Measurements from ENCODE around the gene BPGM. TPM values are rescaled to one million over a fixed set of nuclear protein-coding genes. Genes with fewer than 3 reads are reported as not detected.

BPGM gene
- total RNA-seq, 1 experiment from 2014 or later, result 10.0 TPM

- TF ChIP-seq SP1 (IDR thresholded peaks at IDR 0.05; ENCODE audit: low read depth), result no peak
These were observed 68.0 kb downstream of the BPGM start (continued) for GRCh38 chr7:134714470-134715205.

- H2AFZ ChIP-seq (ENCODE audit: low read depth, low read length, poor library complexity, severe bottlenecking), result no peak overlapping the region
- intact Hi-C loops (cut with micrococcal nuclease), result no loop called here
- no peak overlapping the region for H3K9ac ChIP-seq (ENCODE audit: low read length)
- no peaks in the 10 kb centered on the region for H3K79me2 ChIP-seq (ENCODE audit: insufficient read depth, low read length)
- ChIA-PET CTCF (interaction anchor here (0.5 kb wide), 1 partner anchor 235 kb away, joined by 3 read pairs; no protein-coding TSS in a partner anchor), POLR2A (no interaction called here), RAD21 (ENCODE audit: low non-redundant PET in 1 of 2, low total read pairs in 2 of 2, uncharacterized antibody in 2 of 2, unreplicated experiment in 2 of 2) (no interaction called here)
- H4K20me1 ChIP-seq (ENCODE audit: insufficient read depth), result no peaks in the 10 kb centered on the region
- H3K27me3 ChIP-seq (ENCODE audit: insufficient read depth, low read length), result no peaks in the 10 kb centered on the region
- no peak overlapping the region for H3K4me3 ChIP-seq (replicated peaks in 1 of 2; ENCODE audit: low read depth in 1 of 2, low read length in 2 of 2)
- no TSS peak for BruUV-seq (replicated peaks)
- DNase-seq (ENCODE audit: low read depth, low spot score) (no peak), ATAC-seq (no peak)
- H3K4me2 ChIP-seq (ENCODE audit: low read length), result no peak overlapping the region
- no peaks in the 10 kb centered on the region for H3K36me3 ChIP-seq (ENCODE audit: control insufficient read depth in 1 of 2, insufficient read depth in 2 of 2, low read length in 2 of 2)
- no peaks in the 10 kb centered on the region for H3K9me2 ChIP-seq (ENCODE audit: insufficient read depth)
- no peaks in the 10 kb centered on the region for H3K4me1 ChIP-seq (ENCODE audit: control insufficient read depth in 1 of 2, insufficient read depth in 2 of 2, low read length in 2 of 2)
- no peak overlapping the region for H3K27ac ChIP-seq (ENCODE audit: low read depth, low read length)
- no peaks in the 10 kb centered on the region for H3K9me3 ChIP-seq (ENCODE audit: control insufficient read depth in 1 of 2, insufficient read depth in 1 of 2, low read depth in 1 of 2, low read length in 2 of 2)
- TF ChIP-seq FOSL1 (IDR thresholded peaks at IDR 0.05; ENCODE audit: low read depth) (no peak), SIN3A (IDR thresholded peaks at IDR 0.05; ENCODE audit: low read depth) (no peak), POLR2AphosphoS5 (IDR thresholded peaks at IDR 0.05; ENCODE audit: low read depth, low read length) (no peak), ATF3 (IDR thresholded peaks at IDR 0.05) (no peak), ZNF274 (IDR thresholded peaks at IDR 0.05; ENCODE audit: low read depth, low read length) (no peak), REST (IDR thresholded peaks at IDR 0.05; ENCODE audit: low read depth) (no peak), ZBTB33 (IDR thresholded peaks at IDR 0.05; ENCODE audit: extremely low read depth, insufficient replicate concordance, low read length) (no peak), EZH2 (IDR thresholded peaks at IDR 0.05) (no peak), POLR2A (IDR thresholded peaks at IDR 0.05; ENCODE audit: borderline replicate concordance, extremely low read depth, insufficient read depth, insufficient read length) (no peak), EGR1 (IDR thresholded peaks at IDR 0.05; ENCODE audit: low read depth) (no peak), CEBPB (IDR thresholded peaks at IDR 0.05; ENCODE audit: low read depth) (no peak), RAD21 (IDR thresholded peaks at IDR 0.05; ENCODE audit: low read depth) (no peak), YY1 (IDR thresholded peaks at IDR 0.05; ENCODE audit: extremely low read depth, insufficient replicate concordance, low read depth, low read length) (no peak), MAX (IDR thresholded peaks at IDR 0.05) (no peak), TCF7L2 (IDR thresholded peaks at IDR 0.05; ENCODE audit: borderline replicate concordance, extremely low read depth, insufficient read depth, insufficient read length) (no peak), JUND (IDR thresholded peaks at IDR 0.05) (no peak)
These were observed 71.7 kb downstream of the BPGM start for GRCh38 chr7:134718211-134718875.

Measured in HCT116 (cell line).